HG03066 (cell line): ENCODE data around the gene KIF18A.

Experiments used
- ATAC-seq: cut with Tn5 transposase; IDR thresholded peaks from one replicate; pipeline ENCODE4 v1.9.1; 2021; ENCODE audit warnings: low read depth; ENCODE audit not compliant: unreplicated experiment

KIF18A gene

GRCh38 chr11:27972522-27973170 lies 135.3 kb downstream of the KIF18A start:
- ATAC-seq: no peak

- no peak for ATAC-seq
Measured at GRCh38 chr11:27971171-27971570, 136.8 kb downstream of the KIF18A start.
